Mesenchymal stem cell (in vitro differentiated cells and primary cell): ENCODE measurements around the gene SLC35C1.
"Not testable (repeated sequence)": the region's sequence is repeated elsewhere in the genome, so short reads cannot be mapped to it uniquely, and the experiment has no call there.

Experiments
- DNase-seq: peaks from one replicate; pipeline ENCODE4 v3.0.0-alpha.2; 2013
- H2AFZ ChIP-seq: one replicate; pipeline ENCODE4 v1.6.1; 2013; ENCODE audit warnings: low read depth, mild to moderate bottlenecking, control low read depth, inconsistent platforms, low read length, moderate library complexity
- H2AK5ac ChIP-seq: 2 replicates; pipeline ENCODE4 v1.6.1; 2013; ENCODE audit warnings: low read length, moderate library complexity, mild to moderate bottlenecking, inconsistent platforms; ENCODE audit not compliant: severe bottlenecking
- H2BK120ac ChIP-seq: one replicate; pipeline ENCODE4 v1.6.1; 2013; ENCODE audit warnings: low read depth, mild to moderate bottlenecking, inconsistent platforms, low read length, moderate library complexity
- H2BK12ac ChIP-seq, 2 experiments: one replicate each; pipeline ENCODE4 v1.6.1; 2013; ENCODE audit warnings: inconsistent platforms in 2 of 2, low read length in 2 of 2, mild to moderate bottlenecking in 2 of 2, moderate library complexity in 2 of 2, control low read depth in 1 of 2
- H2BK15ac ChIP-seq: one replicate; pipeline ENCODE4 v1.6.1; 2013; ENCODE audit warnings: mild to moderate bottlenecking, low read depth, inconsistent platforms; ENCODE audit not compliant: poor library complexity, severe bottlenecking
- H2BK5ac ChIP-seq: 2 replicates; pipeline ENCODE4 v1.6.1; 2013; ENCODE audit warnings: low read depth, mild to moderate bottlenecking, low read length, control low read depth, inconsistent platforms; ENCODE audit not compliant: poor library complexity, severe bottlenecking
- H3K14ac ChIP-seq, 2 experiments: one replicate each; pipeline ENCODE4 v1.6.1; 2013; ENCODE audit warnings: inconsistent platforms in 2 of 2, low read length in 2 of 2, control low read depth in 1 of 2, mild to moderate bottlenecking in 1 of 2, moderate library complexity in 1 of 2
- H3K18ac ChIP-seq, 2 experiments: one replicate each; pipeline ENCODE4 v1.6.1; 2013; ENCODE audit warnings: inconsistent platforms in 2 of 2, low read length in 2 of 2, control low read depth in 1 of 2, low read depth in 1 of 2, mild to moderate bottlenecking in 1 of 2
- H3K23ac ChIP-seq, 2 experiments: one replicate each; pipeline ENCODE4 v1.6.1; 2013; ENCODE audit warnings: inconsistent platforms in 2 of 2, low read length in 2 of 2, mild to moderate bottlenecking in 2 of 2, moderate library complexity in 2 of 2, control low read depth in 1 of 2
- H3K27ac ChIP-seq: 2 replicates; pipeline ENCODE4 v1.5.1; 2013; ENCODE audit warnings: mild to moderate bottlenecking, moderate library complexity, low read length, control low read depth, inconsistent platforms; ENCODE audit not compliant: poor library complexity, severe bottlenecking
- H3K27me3 ChIP-seq, 2 experiments: 2 replicates each; pipeline versions ENCODE4 v1.6.1 to v1.7.0; 2013; ENCODE audit warnings: low read length in 2 of 2, mild to moderate bottlenecking in 2 of 2, moderate library complexity in 2 of 2, control low read depth in 1 of 2, inconsistent platforms in 1 of 2; ENCODE audit not compliant: control insufficient read depth in 1 of 2, insufficient read depth in 1 of 2
- H3K36me3 ChIP-seq, 2 experiments: 2 replicates each; pipeline versions ENCODE4 v1.6.1 to v1.7.0; 2013; ENCODE audit warnings: low read length in 2 of 2, control low read depth in 1 of 2, inconsistent platforms in 1 of 2, low read depth in 1 of 2, mild to moderate bottlenecking in 1 of 2; ENCODE audit not compliant: insufficient read depth in 2 of 2, control insufficient read depth in 1 of 2
- H3K4ac ChIP-seq, 2 experiments: one replicate each; pipeline ENCODE4 v1.6.1; 2013; ENCODE audit warnings: inconsistent platforms in 2 of 2, low read length in 2 of 2, mild to moderate bottlenecking in 2 of 2, moderate library complexity in 2 of 2, control low read depth in 1 of 2, low read depth in 1 of 2
- H3K4me1 ChIP-seq: 2 replicates; pipeline ENCODE4 v1.6.1; 2013; ENCODE audit warnings: low read depth, low read length, control low read depth; ENCODE audit not compliant: control insufficient read depth, insufficient read depth
- H3K4me2 ChIP-seq: 2 replicates; pipeline ENCODE4 v1.6.1; 2013; ENCODE audit warnings: low read length, mild to moderate bottlenecking, inconsistent platforms; ENCODE audit not compliant: poor library complexity, severe bottlenecking
- H3K4me3 ChIP-seq, 2 experiments: 2 replicates each; pipeline versions ENCODE4 v1.5.1 to v1.7.0; 2013; ENCODE audit warnings: low read length in 2 of 2, mild to moderate bottlenecking in 2 of 2, control low read depth in 1 of 2, low read depth in 1 of 2; ENCODE audit not compliant: insufficient read depth in 1 of 2
- H3K79me1 ChIP-seq: replicated peaks from 2 replicates; pipeline ENCODE4 v1.6.1; 2013; ENCODE audit warnings: mild to moderate bottlenecking, control low read depth, low read length, inconsistent platforms; ENCODE audit not compliant: poor library complexity, severe bottlenecking
- H3K9ac ChIP-seq: 2 replicates; pipeline ENCODE4 v1.7.0; 2013; ENCODE audit warnings: mild to moderate bottlenecking, low read length, moderate library complexity
- H3K9me3 ChIP-seq: 2 replicates; pipeline ENCODE4 v1.7.0; 2013; ENCODE audit warnings: mild to moderate bottlenecking, low read length; ENCODE audit not compliant: control insufficient read depth
- H4K8ac ChIP-seq: one replicate; pipeline ENCODE4 v1.6.1; 2013; ENCODE audit warnings: inconsistent platforms, mild to moderate bottlenecking, low read length, moderate library complexity
- H4K91ac ChIP-seq: one replicate; pipeline ENCODE4 v1.6.1; 2013; ENCODE audit warnings: mild to moderate bottlenecking, low read length, inconsistent platforms
- WGBS: methylation state at CpG from one replicate; pipeline ENCODE4 v1.1.7; 2013; ENCODE audit warnings: mixed read lengths; 5-methylcytosine and 5-hydroxymethylcytosine counted together

SLC35C1 gene

DNA sequence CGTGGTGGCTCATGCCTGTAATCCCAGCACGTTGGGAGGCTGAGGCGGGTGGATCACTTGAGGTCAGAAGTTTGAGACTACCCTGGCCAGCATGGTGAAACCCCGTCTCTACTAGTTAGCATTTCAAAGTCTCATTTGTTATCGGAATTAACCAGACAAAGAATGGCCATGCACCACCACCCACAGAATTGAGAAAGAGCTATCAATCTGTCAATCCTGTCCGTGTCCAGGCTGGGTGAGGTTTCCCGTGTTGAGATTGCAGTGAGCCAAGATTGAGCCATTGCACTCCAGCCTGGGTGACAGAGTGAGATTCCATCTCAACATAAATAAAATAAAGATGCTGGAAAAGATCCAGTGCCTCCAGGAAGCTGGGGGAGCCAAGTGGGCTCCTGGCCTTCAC lies 21.5 kb downstream of the SLC35C1 start:
- not testable (repeated sequence) for DNase-seq, H3K4me2 ChIP-seq, H3K9ac ChIP-seq, H4K8ac ChIP-seq, H2AFZ ChIP-seq, H3K36me3 ChIP-seq, H3K9me3 ChIP-seq, H3K18ac ChIP-seq, H2BK15ac ChIP-seq, H3K4me1 ChIP-seq, H4K91ac ChIP-seq, H3K14ac ChIP-seq, H3K4ac ChIP-seq, H3K27ac ChIP-seq, H3K79me1 ChIP-seq, H2BK12ac ChIP-seq, H2BK5ac ChIP-seq, H2AK5ac ChIP-seq, H3K23ac ChIP-seq, H2BK120ac ChIP-seq, H3K4me3 ChIP-seq
- peaks cover 43 to 45% of the 10 kb centered on the region in 2 experiments for H3K27me3 ChIP-seq
- 60% methylated on average over 7 of the region's 7 CpGs for WGBS

DNA sequence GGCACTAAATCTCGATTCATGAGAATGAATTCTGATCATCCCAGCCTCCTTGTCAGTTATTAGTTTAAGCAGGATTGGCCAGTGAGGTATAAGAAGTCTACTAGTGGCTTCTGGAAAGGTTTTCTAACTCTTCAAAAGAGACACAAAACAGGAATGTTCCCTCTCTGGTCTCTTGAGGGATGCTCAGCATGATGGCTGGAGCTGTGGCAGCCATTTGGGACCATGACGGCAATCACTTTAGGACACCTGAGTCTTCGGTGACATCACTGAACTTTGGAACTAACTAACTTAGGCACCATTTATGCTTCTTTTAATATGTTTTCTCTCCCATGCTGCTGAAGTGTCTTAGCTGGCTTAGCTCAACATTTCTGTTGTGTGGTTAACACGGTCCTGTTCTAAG lies 22.2 kb downstream of the SLC35C1 start:
- H3K23ac ChIP-seq, result no peak overlapping the region
- peaks cover 6% of the 10 kb centered on the region for H3K9me3 ChIP-seq
- H4K8ac ChIP-seq, result no peak overlapping the region
- H2BK12ac ChIP-seq, result no peak overlapping the region
- no peak overlapping the region for H3K4me2 ChIP-seq
- H3K27me3 ChIP-seq, result peaks cover 43 to 50% of the 10 kb centered on the region in 2 experiments
- H2BK15ac ChIP-seq, result no peak overlapping the region
- no peak overlapping the region for H2AFZ ChIP-seq
- DNase-seq, result no peak
- no peak overlapping the region for H2BK5ac ChIP-seq
- H3K4ac ChIP-seq, result no peak overlapping the region
- no peak overlapping the region for H2BK120ac ChIP-seq
- H2AK5ac ChIP-seq, result no peak overlapping the region
- WGBS, result 86% methylated on average over 4 of the region's 4 CpGs
- no peak overlapping the region for H3K4me3 ChIP-seq
- H4K91ac ChIP-seq, result no peak overlapping the region
- no peak overlapping the region for H3K27ac ChIP-seq
- H3K9ac ChIP-seq, result no peak overlapping the region
- no peaks in the 10 kb centered on the region for H3K36me3 ChIP-seq
- H3K4me1 ChIP-seq, result peaks cover 4% of the 10 kb centered on the region
- H3K18ac ChIP-seq, result no peak overlapping the region
- H3K14ac ChIP-seq, result no peak overlapping the region
- H3K79me1 ChIP-seq, result no peaks in the 10 kb centered on the region

GRCh38 chr11:45828996-45829395 lies 24.0 kb downstream of the SLC35C1 start:
- Histone ChIP-seq H4K91ac (no peak overlapping the region), H2AFZ (no peak overlapping the region), H3K18ac (no peak overlapping the region), H2BK12ac (no peak overlapping the region), H3K23ac (no peak overlapping the region), H3K14ac (no peak overlapping the region), H2AK5ac (no peak overlapping the region), H3K4me2 (no peak overlapping the region), H3K4ac (no peak overlapping the region), H3K36me3 (no peaks in the 10 kb centered on the region), H4K8ac (no peak overlapping the region), H3K4me3 (no peak overlapping the region), H2BK120ac (no peak overlapping the region), H3K9me3 (peaks cover 6% of the 10 kb centered on the region), H3K4me1 (peaks cover under 1% of the 10 kb centered on the region), H2BK15ac (no peak overlapping the region), H3K27ac (no peak overlapping the region), H2BK5ac (no peak overlapping the region), H3K79me1 (no peaks in the 10 kb centered on the region), H3K27me3 (peaks cover 46 to 60% of the 10 kb centered on the region in 2 experiments), H3K9ac (no peak overlapping the region)
- WGBS, result 75% methylated on average over 4 of the region's 4 CpGs
- no peak for DNase-seq

DNA sequence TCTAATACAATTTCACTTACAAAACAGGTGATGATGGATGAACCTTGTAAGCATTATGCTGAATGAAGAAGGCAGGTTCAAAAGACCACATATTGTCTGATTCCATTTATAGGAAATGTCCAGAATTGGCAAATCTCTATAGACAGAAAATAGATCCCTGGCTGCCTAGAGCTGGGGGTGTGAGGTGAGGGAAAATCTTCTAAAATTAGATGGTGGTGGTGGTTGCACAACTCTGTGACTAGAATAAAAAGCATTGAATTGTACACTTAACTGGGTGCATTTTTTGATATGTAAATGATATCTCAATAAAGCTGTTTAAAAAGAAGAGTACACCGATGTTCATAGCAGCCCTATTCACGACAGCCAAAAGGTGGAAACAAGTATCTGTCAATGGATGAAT lies 25.6 kb downstream of the SLC35C1 start:
- no peak overlapping the region for H4K91ac ChIP-seq
- no peak overlapping the region for H2BK5ac ChIP-seq
- H2BK12ac ChIP-seq, result no peak overlapping the region
- no peaks in the 10 kb centered on the region for H3K36me3 ChIP-seq
- no peaks in the 10 kb centered on the region for H3K79me1 ChIP-seq
- H3K23ac ChIP-seq, result no peak overlapping the region
- H2AK5ac ChIP-seq, result no peak overlapping the region
- H3K4me2 ChIP-seq, result no peak overlapping the region
- no peak overlapping the region for H2BK120ac ChIP-seq
- H3K4me3 ChIP-seq, result no peak overlapping the region
- peaks cover 49 to 63% of the 10 kb centered on the region in 2 experiments for H3K27me3 ChIP-seq
- H3K9me3 ChIP-seq, result peaks cover 6% of the 10 kb centered on the region
- DNase-seq, result no peak
- no peak overlapping the region for H3K4ac ChIP-seq
- H3K14ac ChIP-seq, result no peak overlapping the region
- H4K8ac ChIP-seq, result no peak overlapping the region
- H3K27ac ChIP-seq, result no peak overlapping the region
- WGBS, result 89% methylated on average over 2 of the region's 2 CpGs
- H3K18ac ChIP-seq, result no peak overlapping the region
- no peaks in the 10 kb centered on the region for H3K4me1 ChIP-seq
- H2AFZ ChIP-seq, result no peak overlapping the region
- no peak overlapping the region for H3K9ac ChIP-seq
- H2BK15ac ChIP-seq, result no peak overlapping the region
